Smooth muscle cell (in vitro differentiated cells): ENCODE measurements around the gene ZNF554. TPM values are rescaled to one million over a fixed set of nuclear protein-coding genes. Genes with fewer than 3 reads are reported as not detected.
A peak's percentile ranks its signal among the peaks of the same experiment; 100 is the strongest.

Source experiments
- DNase-seq: peaks from one replicate; lab custom pipeline; 2025; ENCODE audit not compliant: unreplicated experiment; lab: John Stamatoyannopoulos, UW
- H2AFZ ChIP-seq: fragments of 200-600 bp; sonication (generic); 2 replicates; pipeline ENCODE4 v1.6.0; 2016; ENCODE audit warnings: antibody characterized with exemption, low read depth, mild to moderate bottlenecking
- H3F3A ChIP-seq: fragments of 200-600 bp; sonication (generic); 2 replicates; pipeline ENCODE4 v1.6.0; 2017; ENCODE audit warnings: antibody characterized with exemption, low read depth
- H3K27ac ChIP-seq: fragments of 200-600 bp; sonication (generic); 2 replicates; pipeline ENCODE4 v1.5.1; 2016; ENCODE audit warnings: low read depth, mild to moderate bottlenecking
- H3K27me3 ChIP-seq: fragments of 200-600 bp; sonication (generic); 2 replicates; pipeline ENCODE4 v1.6.1; 2016; ENCODE audit warnings: low read depth, mild to moderate bottlenecking
- H3K36me3 ChIP-seq: fragments of 200-600 bp; sonication (generic); 2 replicates; pipeline ENCODE4 v1.5.1; 2016; ENCODE audit warnings: low read depth
- H3K4me1 ChIP-seq: fragments of 200-600 bp; sonication (generic); 2 replicates; pipeline ENCODE4 v1.5.1; 2016; ENCODE audit warnings: low read depth
- H3K4me2 ChIP-seq: fragments of 200-600 bp; sonication (generic); 2 replicates; pipeline ENCODE4 v1.6.0; 2016; ENCODE audit warnings: mild to moderate bottlenecking
- H3K4me3 ChIP-seq: fragments of 200-600 bp; sonication (generic); 2 replicates; pipeline ENCODE4 v1.5.1; 2016; ENCODE audit warnings: mild to moderate bottlenecking
- H3K79me2 ChIP-seq: fragments of 200-600 bp; sonication (generic); 2 replicates; pipeline ENCODE4 v1.6.0; 2016; ENCODE audit warnings: low read depth, mild to moderate bottlenecking
- H3K9ac ChIP-seq: fragments of 200-600 bp; sonication (generic); 2 replicates; pipeline ENCODE4 v1.6.0; 2016; ENCODE audit warnings: low read depth
- H3K9me3 ChIP-seq: fragments of 200-600 bp; sonication (generic); replicated peaks from 2 replicates; pipeline ENCODE4 v1.5.1; 2016; ENCODE audit warnings: low read depth
- H4K20me1 ChIP-seq: fragments of 200-600 bp; sonication (generic); 2 replicates; pipeline ENCODE4 v1.6.0; 2016; ENCODE audit warnings: low read depth
- CTCF ChIP-seq: fragments of 200-600 bp; sonication (generic); IDR thresholded peaks from 2 replicates; pipeline ENCODE4 v1.5.1; 2017; ENCODE audit warnings: borderline replicate concordance, mild to moderate bottlenecking, antibody characterized with exemption; ENCODE audit not compliant: insufficient read depth, poor library complexity, severe bottlenecking
- WGBS: methylation state at CpG from one replicate; pipeline ENCODE4 v1.1.7; 2016; ENCODE audit warnings: low lambda C conversion rate; 5-methylcytosine and 5-hydroxymethylcytosine counted together
- polyA plus RNA-seq: library from polyadenylated mRNA; unstranded; fragments of >200 nt; fragmentation: Nextera tagmentation; extraction: Ambion mirVana; gene quantifications from 2 replicates; pipeline ENCODE4 v1.2.1, GENCODE V29; 2016
- total RNA-seq: library from RNA; depleted of rRNA; stranded (reverse); fragments of >200 nt; gene quantifications from 2 replicates; pipeline ENCODE4 v1.2.3, GENCODE V29; 2014

The ZNF554 gene
- total and polyA plus RNA-seq, 2 experiments from 2014 or later: 2.3 to 4.8 TPM

GRCh38 chr19:2782329-2782935 is 37.2 kb upstream of the ZNF554 start:
- H3K4me1 ChIP-seq: peaks cover 14% of the 10 kb centered on the region
- H3K27me3 ChIP-seq: no peaks in the 10 kb centered on the region
- H3K9ac ChIP-seq: peak overlapping the region; percentile 99
- H3K9me3 ChIP-seq: no peaks in the 10 kb centered on the region
- no peaks in the 10 kb centered on the region for H3K36me3 ChIP-seq
- TF ChIP-seq CTCF: no peak
- DNase-seq: no peak
- H3K4me3 ChIP-seq: peak overlapping the region; percentile 85
- WGBS: 3% methylated on average over 24 of the region's 24 CpGs
- peak overlapping the region; percentile 77 for H3K27ac ChIP-seq
- H3F3A ChIP-seq: peaks cover 7% of the 10 kb centered on the region
- H4K20me1 ChIP-seq: peaks cover 50% of the 10 kb centered on the region
- peak overlapping the region; percentile 91 for H3K4me2 ChIP-seq
- H3K79me2 ChIP-seq: peaks cover 75% of the 10 kb centered on the region
- peak overlapping the region; percentile 73 for H2AFZ ChIP-seq

- 1% methylated on average over 67 of the region's 68 CpGs for WGBS
- H3K4me2 ChIP-seq: peak within 1 kb of the TSS; percentile 91
- H3F3A ChIP-seq: peaks cover 7% of the 10 kb centered on the region
- peaks cover 43% of the 10 kb centered on the region for H4K20me1 ChIP-seq
- peak; percentile 85 for DNase-seq
- TF ChIP-seq CTCF: peak; percentile 12
- peak within 1 kb of the TSS; percentile 99 for H3K9ac ChIP-seq
- peak within 1 kb of the TSS; percentile 73 for H2AFZ ChIP-seq
- peak within 1 kb of the TSS; percentile 82 for H3K27ac ChIP-seq
- H3K4me1 ChIP-seq: peaks cover 14% of the 10 kb centered on the region
- H3K27me3 ChIP-seq: no peaks in the 10 kb centered on the region
- no peaks in the 10 kb centered on the region for H3K36me3 ChIP-seq
- H3K9me3 ChIP-seq: no peaks in the 10 kb centered on the region
- peaks cover 75% of the 10 kb centered on the region for H3K79me2 ChIP-seq
- peak within 1 kb of the TSS; percentile 85 for H3K4me3 ChIP-seq
Measured at GRCh38 chr19:2782936-2783780, 36.5 kb upstream of the ZNF554 start, which contains the start of gene SGTA. Gene SGTA (minus strand): TSS chr19:2783273. CDS start chr19:2769068, 14,205 bp downstream.

- H3K4me1 ChIP-seq: peaks cover 14% of the 10 kb centered on the region
- peaks cover 37% of the 10 kb centered on the region for H4K20me1 ChIP-seq
- WGBS: 92% methylated on average over 7 of the region's 7 CpGs
- peaks cover 71% of the 10 kb centered on the region for H3K79me2 ChIP-seq
- H3K9me3 ChIP-seq: no peaks in the 10 kb centered on the region
- H3K36me3 ChIP-seq: no peaks in the 10 kb centered on the region
- H2AFZ ChIP-seq: peak overlapping the region; percentile 44
- peaks cover 7% of the 10 kb centered on the region for H3F3A ChIP-seq
- peak overlapping the region; percentile 85 for H3K4me3 ChIP-seq
- H3K27me3 ChIP-seq: no peaks in the 10 kb centered on the region
- no peak overlapping the region for H3K9ac ChIP-seq
- H3K27ac ChIP-seq: peak overlapping the region; percentile 82
- peak overlapping the region; percentile 82 for H3K4me2 ChIP-seq
- no peak for TF ChIP-seq CTCF
- no peak for DNase-seq
Measured at GRCh38 chr19:2783781-2784145, 35.9 kb upstream of the ZNF554 start.
